Activated CD4-positive, alpha-beta T cell treated with anti-CD3 and anti-CD28 coated beads for 1 hour (primary cell): ENCODE measurements around the gene GMDS.
"Not testable (repeated sequence)": the region's sequence is repeated elsewhere in the genome, so short reads cannot be mapped to it uniquely, and the experiment has no call there.

ENCODE experiments used
- DNase-seq: peaks from one replicate; pipeline ENCODE4 v3.0.0-alpha.2; 2020

GMDS gene

DNA sequence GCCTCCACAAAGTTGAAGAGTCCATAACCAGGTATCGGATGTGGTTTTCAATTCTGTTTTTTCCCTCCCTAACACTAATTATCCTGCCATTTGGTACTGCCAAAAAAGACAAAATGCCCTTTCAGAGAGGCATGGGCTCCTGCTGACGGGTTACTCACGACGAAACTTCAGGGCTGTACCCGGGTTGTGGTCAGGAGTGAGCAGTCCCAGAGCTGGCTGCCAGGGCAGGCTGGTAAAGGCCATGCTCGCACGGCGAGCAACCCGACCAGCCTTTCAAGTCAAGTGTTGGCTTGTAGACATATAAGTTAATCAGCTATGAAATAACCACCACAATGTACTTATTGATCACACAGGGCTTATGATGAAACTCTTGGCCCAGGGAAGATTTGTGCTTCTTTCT is 483.2 kb downstream of the GMDS start:
- no peak for DNase-seq

DNA sequence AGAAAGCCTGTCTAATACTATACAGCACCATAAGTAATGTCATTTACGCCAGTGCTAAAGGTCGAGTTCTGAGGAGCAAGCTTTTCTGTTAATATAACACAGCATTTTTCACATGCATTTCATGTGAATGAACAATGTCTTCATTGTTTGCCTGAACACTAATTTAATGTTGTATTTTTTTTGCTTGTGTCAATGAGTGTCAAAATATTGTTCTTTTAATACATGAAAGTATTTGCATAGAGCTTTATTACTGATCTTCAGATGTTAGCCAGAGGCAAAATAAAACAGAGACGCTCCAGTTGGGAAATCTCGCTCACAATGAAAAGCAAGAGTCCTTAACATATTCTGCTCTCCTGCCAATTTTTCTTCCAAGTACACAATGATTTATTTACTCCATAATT is 483.9 kb downstream of the GMDS start:
- no peak for DNase-seq

DNA sequence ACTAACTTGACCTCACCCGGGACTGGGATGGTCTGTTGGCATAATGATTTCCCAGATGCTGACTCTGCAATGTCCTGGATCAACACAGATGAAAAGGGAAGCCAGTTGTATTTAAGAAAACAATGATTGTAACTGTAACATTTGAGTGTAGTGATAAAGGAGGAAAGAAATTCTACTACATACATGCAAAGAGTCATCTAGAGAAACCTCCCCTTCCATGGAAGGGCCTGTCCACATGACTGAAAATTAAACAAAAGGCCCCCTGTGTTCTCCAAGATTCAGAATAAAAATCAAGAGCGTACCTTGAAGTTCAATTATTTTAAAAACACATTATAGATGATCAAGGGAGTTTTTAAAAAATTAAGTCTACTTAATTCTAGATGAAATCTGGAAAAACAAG is 484.5 kb downstream of the GMDS start:
- no peak for DNase-seq

DNA sequence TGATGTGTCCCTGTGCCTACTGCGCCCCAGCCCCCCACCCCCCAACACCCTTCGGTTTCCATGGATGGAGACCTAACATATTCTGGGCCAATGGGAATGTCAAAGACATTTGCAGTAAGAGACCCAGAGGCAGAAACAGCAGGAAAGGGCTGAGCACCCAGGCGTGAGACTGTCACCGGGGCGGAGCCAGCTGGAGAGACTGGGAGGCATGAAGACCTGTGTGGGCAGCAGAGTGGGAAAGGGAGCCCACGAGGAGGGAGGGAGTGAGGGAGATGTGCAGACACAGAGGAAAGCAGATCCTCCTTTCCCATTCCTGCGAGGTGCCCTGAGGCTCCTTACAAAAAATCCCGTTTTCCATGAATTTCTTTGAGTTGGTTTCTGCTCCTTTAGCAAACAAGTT is 485.5 kb downstream of the GMDS start:
- no peak for DNase-seq

DNA sequence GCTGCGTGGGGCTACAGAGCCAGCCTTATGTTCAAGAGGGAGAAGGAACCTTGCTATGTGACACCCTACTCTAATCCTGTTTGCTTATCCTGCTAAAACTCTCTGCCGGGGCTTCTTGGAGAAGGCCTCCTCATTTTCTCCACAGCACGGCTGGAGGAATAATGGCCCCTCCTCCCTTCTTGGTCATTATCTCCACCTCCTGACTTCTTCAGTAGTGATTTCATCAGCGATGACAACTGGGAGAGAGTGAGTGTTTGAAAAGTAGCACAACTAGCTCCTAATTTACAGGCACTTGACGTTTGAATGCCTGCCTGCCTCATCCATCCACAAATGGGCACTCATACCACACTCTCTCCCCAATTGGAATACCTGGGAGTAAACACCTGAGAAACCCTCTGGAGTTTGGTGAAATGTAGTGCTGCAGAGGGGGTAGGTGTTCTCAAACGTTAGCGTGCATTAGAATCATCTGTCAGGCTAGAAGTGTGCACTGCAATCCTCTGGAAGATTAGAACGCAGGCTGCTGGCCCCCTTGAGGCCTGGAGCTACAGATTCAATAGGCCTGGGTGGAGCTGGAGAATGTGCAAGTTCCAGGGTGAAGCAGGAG is 487.2 kb downstream of the GMDS start:
- DNase-seq = no peak

DNA sequence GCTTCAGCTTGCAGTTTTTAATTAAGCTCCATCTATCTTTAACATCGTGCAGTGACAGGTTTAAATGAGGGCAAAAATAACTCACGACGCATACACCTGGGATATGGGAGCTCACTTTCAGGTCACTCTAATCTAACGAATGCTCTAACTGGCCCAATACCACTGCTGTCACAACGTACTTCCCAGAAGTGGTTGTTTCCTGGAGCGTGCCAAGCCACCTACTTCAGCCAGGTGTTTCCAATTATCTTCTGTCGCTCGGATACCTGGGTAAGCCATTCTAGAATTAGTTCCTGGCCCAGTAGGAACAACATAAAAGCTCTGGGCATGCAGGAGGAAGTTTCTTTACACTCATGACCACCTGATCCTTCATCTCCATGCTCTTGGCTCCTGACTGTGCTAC is 488.3 kb downstream of the GMDS start:
- DNase-seq = no peak

DNA sequence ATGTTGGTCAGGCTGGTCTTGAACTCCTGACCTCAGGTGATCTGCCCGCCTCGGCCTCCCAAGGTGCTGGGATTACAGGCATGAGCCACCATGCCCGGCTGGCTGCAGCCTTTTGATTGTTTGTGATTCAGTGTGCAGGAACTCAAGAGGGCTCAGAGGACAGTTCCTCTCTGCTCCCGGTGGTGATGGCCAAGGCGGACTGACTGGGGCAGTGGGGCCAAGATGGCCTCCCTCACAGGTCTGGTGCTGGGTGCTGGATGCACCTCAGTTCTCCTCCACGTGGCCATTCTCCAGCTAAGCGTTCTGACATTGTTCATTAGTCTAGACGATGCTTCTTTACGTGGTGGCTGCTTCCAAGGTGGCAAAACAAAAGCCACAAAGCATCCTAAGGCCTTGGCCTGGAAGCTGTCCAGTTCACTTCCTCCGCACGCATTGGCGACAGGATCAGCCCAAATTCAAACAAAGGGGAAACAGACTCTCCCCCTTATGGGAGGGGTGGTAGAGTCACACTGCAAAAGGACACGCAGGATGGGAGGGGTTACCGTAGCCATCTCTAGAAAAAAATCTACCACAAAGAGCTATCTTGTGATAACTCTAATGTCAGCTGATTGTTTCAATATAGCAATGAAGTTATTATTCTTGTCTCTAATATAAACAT is 488.8 kb downstream of the GMDS start:
- DNase-seq = no peak

DNA sequence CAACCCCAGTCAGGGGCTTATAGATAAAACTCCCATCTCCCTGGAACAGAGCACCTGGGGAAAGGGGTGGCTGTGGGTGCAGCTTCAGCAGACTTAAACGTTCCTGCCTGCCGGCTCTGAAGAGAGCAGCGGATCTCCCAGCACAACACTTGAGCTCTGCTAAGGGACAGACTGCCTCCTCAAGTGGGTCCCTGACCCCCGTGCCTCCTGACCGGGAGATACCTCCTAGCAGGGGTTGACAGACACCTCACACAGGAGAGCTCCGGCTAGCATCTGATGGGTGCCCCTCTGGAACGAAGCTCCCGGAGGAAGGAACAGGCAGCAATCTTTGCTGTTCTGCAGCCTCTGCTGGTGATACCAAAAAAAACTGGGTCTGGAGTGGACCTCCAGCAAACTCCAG is 494.3 kb downstream of the GMDS start:
- DNase-seq = not testable (repeated sequence)

DNA sequence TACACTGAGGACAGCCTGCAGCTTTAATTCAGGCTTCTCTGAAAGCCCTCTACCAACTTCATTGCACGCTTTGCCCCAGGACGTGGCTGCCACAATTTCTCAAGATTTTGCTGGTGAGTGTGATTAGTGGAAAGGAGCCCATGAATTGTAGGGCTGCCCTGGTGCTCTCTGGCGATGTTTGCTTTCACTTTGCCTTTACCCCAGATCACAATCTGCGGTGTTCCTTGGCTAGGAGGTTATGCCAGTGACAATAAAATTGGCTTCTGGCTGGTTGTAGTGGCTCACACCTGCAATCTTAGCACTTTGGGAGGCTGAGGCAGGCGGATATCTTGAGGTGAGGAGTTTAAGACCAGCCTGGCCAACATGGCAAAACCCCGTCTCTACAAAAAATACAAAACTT is 496.4 kb downstream of the GMDS start:
- no peak for DNase-seq

DNA sequence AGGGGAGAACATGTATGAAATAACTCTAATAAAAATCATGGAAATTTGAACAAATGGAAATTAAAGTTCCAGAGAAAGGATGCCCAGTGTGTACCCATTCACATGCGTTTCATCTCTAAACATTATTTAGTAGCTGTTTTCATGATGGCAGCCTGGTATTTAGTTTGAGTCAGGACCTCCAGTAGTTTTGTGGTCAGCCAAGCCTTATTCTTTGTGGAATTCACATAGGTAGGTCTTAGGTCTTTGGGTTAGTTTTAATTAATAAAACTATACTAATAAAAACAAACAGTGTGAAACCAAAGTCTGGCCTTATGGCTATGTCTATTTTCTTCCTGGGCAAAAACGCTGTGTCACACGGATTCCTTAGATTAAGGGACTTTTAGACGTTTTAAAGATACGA is 497.9 kb downstream of the GMDS start:
- no peak for DNase-seq

DNA sequence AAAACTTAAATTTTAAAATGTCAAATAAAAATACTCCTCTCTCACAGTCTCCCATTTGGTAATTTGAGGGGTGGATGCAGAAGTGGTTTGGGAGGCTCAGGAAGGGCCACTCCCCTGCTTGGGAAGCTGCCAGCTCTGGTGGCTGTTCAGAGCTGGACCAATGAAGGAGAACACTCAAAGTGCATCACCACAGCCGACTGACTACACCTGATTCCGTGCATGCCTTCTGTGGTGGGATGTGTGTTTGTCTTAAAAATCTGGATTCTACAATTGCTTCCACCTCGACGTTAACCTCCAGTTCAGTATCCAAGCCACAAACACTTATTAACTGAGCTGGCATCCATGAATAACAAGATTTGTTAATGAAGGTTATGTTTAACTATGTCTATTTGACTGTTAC is 498.4 kb downstream of the GMDS start:
- no peak for DNase-seq

DNA sequence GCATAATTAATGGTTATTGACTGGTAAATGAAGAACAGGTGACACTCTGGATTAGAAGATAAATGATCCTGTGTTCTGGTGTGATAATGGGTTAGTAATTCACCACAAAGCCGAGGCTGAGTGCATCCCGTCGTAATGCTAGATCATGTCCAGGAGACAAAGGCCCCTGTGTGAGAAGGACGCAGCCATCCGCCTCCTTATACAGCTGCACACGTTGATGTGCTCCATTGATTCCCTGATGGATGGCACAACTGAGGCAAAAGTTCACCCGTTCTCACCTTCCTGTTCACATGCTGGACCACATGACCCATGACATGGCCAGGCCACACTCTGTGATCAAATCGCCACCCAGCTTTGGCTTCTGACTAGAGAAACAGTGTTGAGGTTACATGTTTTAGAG is 499.6 kb downstream of the GMDS start:
- DNase-seq = no peak

DNA sequence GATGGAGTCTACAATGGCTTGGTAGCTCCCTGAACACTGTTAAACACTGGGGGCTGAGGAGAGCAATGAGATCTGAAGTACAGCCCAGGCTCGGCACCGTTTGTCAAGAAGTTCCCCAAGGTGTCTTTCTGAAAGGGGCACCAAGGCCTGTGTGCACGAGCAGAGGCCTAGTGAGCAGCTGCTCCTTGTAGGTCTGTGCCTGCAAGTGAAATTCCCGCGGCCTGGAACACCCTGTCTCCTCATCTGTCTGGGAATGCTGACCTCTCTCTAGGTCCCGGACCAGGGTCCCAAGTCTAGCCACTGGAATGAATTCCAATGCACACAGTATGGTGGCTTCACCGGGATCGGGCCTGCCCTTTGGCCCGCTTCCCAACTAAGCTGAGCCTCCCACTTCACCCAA is 500.9 kb downstream of the GMDS start:
- no peak for DNase-seq

DNA sequence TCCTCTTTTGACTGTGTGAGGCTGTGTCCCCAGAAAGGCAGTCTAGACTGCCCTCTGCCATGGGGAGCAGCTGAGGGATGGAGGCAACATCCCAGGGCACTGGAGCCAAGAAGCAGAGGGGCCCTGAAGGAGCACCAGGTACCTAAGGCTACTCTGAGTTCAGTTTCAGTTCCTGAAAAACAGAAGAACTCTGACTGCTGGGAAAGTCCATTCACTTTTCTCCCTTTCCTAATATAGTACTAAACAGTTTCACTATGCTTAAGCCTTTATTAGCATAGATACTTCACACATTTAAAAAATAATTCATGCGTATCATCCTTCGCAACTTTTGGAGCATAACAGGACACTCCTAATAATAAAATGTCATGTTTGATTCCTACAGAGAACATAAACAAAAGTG is 505.7 kb downstream of the GMDS start:
- DNase-seq = no peak

DNA sequence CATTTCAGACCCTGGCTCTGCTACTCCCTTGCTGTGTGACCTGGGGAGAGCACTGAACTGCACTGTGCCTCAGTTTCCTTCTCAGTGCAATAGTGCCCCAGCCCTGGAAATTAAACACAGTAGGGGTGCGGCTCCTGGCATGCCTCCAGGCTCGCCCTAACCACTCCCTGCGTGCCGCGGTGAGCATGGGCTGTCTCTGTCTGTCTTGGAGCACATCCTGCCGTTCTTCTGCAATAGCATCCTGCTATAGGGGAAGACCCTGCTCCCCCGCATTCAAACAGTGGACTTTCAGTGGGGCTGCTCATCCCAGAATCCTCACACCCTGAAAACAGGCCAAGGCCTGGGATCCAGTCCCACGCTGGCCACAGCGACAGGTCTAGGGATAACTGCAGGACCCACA is 506.2 kb downstream of the GMDS start:
- DNase-seq = no peak

DNA sequence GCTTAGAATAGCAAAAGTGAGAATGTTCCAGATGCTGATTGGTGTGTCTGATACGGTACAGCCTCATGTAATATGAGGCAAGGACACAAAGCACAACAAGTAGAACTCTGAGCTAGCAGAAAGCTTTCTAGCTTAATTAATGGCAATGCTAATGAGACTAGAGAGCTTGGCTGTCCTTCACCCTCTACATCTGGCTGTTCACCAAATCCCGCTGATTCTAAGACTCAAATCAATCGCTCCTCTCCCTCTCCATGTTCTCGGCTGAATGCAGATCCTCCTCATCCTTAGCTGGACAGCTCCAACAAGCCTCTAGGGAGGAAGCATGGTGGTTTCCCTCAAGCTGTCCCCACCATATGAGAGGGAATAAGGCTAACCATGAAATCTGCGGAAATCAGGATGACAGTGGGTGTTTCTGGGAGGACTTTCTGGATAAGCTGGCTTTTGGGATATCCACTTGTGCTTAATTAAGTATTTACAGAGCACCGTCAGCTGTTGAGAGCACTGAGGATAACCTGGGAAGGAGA is 506.8 kb downstream of the GMDS start:
- DNase-seq = no peak

DNA sequence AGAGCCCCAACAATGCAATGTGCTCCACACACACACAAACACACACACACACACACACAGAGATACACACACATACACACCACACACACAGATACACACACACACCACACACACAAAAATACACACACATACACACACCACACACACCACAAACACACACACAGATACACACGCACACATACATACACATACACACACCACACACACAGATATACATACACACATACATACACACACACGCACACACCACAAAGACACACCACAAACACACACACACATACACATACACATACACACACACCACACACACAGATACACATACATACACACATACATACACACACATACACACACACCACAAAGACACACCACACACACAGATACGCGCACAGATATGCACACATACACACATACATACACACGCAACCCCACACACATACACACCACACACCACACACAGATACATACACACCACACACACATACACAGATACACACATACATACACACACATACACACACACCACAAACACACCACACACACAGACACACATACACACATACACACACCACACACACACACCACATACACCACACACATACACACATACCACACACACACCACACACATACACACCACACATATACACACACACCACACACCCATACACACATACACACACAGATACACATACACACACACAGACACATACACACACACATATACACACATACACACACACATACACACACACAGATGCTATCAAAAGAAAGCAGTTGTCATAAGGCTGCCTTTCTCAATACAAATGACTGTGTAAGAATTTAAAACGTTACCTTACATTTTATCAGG is 507.7 kb downstream of the GMDS start:
- no peak for DNase-seq

DNA sequence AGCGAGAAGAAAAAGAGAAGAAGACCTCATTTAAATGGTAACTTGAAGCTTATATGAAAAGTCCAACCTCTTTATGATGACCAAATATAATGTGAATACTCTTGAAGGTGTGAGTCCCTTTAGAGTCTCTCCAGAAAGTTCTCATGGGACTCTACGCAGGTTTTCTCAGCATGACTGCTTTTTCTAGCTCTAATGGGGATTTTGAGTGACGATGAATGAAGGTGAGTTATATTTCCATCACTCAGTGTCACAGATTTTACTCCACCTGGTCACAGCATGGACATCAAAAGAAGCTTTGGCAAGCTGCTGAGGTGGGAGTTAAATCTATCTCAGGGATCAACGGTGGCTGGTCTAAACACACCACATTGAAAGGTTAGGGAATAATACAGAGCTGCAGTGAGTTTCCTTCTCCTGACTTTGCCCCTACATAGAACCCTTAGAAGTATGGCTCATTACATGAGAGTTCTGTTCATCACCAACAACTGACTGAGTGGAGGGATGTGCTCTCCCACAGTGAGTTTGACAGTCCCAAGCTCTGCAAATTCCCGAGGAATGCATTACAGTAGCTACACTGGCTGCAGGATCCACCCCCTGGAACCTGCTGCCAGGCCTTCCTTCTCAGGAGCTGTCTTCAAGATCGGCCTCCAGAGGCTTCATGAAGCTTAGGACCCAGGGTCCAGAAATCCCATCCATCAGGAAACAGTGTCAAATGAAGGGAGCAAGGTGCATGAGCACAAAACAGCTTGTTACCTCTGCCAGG is 508.9 kb downstream of the GMDS start:
- DNase-seq = no peak

DNA sequence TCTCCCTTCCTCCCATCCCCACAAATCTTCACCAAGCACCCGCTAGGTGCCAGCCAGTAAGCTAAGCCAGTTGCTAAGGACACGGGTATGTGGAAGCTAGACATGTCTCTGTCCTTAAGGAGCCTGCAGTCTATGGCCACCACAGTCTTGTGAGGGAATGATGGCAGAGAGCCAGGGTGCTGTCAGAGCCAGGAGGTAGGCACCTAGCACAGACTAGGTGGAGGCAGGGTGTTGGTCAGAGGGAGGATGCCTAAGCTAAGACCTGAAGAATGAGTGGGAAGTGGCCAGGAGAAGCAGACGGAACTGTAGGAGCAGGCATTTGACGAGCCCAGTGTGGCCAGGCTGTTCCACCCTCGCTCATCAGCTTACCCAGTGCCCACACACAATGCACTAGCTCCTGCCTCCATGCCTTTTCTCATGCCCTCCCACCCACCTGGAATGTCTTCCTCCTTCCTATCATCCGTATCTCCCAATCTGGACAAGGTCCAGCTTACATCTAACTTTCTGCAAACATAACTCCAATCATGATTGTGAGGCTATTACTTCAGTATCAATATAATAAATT is 510.1 kb downstream of the GMDS start:
- no peak for DNase-seq

DNA sequence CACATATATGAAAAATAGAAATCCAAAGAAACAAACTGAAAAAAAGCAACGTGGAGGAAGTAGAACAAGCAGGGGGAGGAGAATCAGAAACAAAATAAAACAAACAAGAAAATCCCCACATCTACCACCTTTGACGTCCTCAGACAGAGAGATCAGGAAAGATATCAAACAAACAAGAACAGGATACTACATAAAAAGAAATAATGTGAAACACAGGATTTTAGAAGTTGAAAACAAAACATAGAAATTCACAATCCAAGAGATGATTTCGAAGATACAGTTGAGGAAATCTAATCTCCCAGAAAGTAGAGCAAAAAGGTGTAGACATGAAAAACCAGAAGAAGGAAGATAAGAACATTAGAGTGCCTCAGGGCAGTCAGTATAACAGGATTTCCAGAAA is 514.5 kb downstream of the GMDS start:
- no peak for DNase-seq

DNA sequence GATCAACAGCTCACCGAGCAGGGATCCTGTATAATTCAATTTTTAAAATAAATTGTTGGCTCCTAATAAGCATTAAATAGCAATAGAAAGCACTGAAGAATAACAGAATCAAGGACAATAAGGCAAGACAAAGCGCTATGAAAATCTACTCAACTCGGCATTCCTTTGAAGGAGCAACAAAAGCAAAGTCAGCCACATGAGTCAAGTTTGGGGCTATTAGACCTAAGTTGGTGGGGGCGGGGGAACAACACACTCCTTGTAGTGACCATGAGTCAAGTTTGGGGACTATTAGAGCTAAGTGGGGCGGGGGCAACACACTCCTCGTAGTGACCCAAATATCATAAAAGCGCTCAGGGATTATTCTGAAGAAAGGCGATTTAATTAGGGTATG is 515.7 kb downstream of the GMDS start:
- no peak for DNase-seq

DNA sequence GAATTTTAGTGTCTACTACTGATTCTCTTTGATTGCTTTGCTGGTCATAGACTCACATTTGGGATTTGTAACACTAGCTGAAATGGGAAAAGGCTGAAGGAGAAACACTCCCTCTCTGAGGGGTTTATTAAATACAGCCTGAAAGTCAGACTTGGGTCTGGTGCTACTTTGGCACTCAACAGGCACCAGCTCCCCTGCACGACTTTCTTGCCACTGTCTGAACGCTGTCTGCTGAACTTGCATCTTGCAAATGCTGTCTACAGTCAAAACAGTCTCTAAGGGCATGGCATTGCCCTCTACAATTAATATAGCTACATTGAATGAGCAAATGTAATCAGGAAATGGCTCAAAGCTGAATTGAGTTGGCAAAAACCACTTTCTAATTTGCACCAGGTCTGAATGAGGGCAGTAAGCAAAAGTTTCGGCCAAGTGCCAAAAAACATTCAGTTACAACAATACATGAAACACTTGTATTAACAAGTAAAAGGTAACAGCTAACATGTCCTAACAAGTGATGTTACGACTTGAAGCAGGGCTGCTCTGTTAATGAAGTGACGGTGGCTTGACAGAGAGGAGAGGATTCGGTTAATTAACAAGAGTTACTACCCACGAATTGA is 516.2 kb downstream of the GMDS start:
- no peak for DNase-seq

DNA sequence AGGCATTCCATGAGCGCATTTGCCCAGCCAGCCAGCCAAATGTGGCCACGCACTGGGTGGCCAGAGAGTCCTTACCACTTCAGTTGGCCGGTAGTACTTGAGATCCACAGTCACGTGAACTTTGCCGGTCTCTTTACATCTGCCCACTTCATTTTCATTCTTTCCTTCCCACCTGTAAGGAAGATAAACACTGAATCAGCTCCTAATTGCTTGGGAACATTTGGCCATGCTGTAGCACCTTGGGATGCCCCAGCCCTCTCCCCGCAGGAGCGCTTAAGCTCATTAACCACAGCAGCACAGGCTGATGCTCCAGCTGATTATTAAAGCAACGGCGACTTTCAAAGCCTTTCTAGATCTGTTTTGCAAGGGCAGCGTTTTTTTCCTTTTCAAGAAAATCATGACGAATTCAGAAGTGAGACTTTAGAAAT is 519.0 kb downstream of the GMDS start:
- no peak for DNase-seq
